Bronchial epithelial cell (primary cell): ENCODE measurements around the gene PLSCR5. TPM values are rescaled to one million over a fixed set of nuclear protein-coding genes. Genes with fewer than 3 reads are reported as not detected.

Experiments used
- DNase-seq: peaks from one replicate; pipeline ENCODE4 v3.0.0-alpha.2; 2010; ENCODE audit warnings: low read depth
- FAIRE-seq: peaks from 2 replicates; lab custom pipeline; 2011; peaks lifted over from hg19 to GRCh38; lab: Jason Lieb, UNC
- H3K27me3 ChIP-seq: 2 replicates; pipeline ENCODE4 v1.5.1; 2011; ENCODE audit warnings: low read length; ENCODE audit not compliant: control insufficient read depth, insufficient read depth
- H3K36me3 ChIP-seq: 2 replicates; pipeline ENCODE4 v1.5.1; 2011; ENCODE audit warnings: low read length; ENCODE audit not compliant: control insufficient read depth, insufficient read depth
- H3K4me3 ChIP-seq: 2 replicates; pipeline ENCODE4 v1.5.1; 2011; ENCODE audit warnings: mild to moderate bottlenecking, low read depth, low read length, control low read depth
- CTCF ChIP-seq: IDR thresholded peaks from 2 replicates; pipeline ENCODE4 v1.5.1; 2011; ENCODE audit warnings: mild to moderate bottlenecking, moderate library complexity, low read length, control low read depth, inconsistent platforms; ENCODE audit not compliant: insufficient read depth, severe bottlenecking
- total RNA-seq: library from RNA; depleted of rRNA; stranded (reverse); fragments of >200 nt; gene quantifications from 2 replicates; pipeline ENCODE4 v1.2.1, GENCODE V29; 2014

The PLSCR5 gene
- total RNA-seq, 1 donor from 2014 or later, result not detected

- Histone ChIP-seq H3K4me3 (no peak overlapping the region), H3K27me3 (no peaks in the 10 kb centered on the region), H3K36me3 (no peaks in the 10 kb centered on the region)
- FAIRE-seq (no peak), DNase-seq (no peak)
- no peak for TF ChIP-seq CTCF
Measured at GRCh38 chr3:146575636-146576035, 29.5 kb downstream of the PLSCR5 start.

- Histone ChIP-seq H3K4me3 (no peak overlapping the region), H3K27me3 (no peaks in the 10 kb centered on the region), H3K36me3 (no peaks in the 10 kb centered on the region)
- FAIRE-seq, result no peak
- no peak for TF ChIP-seq CTCF
- DNase-seq, result no peak
Measured at GRCh38 chr3:146574173-146574572, 31.0 kb downstream of the PLSCR5 start.

- DNase-seq, result no peak
- H3K27me3 ChIP-seq, result no peaks in the 10 kb centered on the region
- no peaks in the 10 kb centered on the region for H3K36me3 ChIP-seq
- TF ChIP-seq CTCF, result no peak
- FAIRE-seq, result no peak
- no peak overlapping the region for H3K4me3 ChIP-seq
Measured at GRCh38 chr3:146569314-146569713, 35.8 kb downstream of the PLSCR5 start.

GRCh38 chr3:146566138-146566537, 39.0 kb downstream of the PLSCR5 start:
- H3K27me3 ChIP-seq, result no peaks in the 10 kb centered on the region
- no peak for FAIRE-seq
- peak; percentile 26 for DNase-seq
- H3K4me3 ChIP-seq, result no peak overlapping the region
- no peak for TF ChIP-seq CTCF
- no peaks in the 10 kb centered on the region for H3K36me3 ChIP-seq

- H3K36me3 ChIP-seq, result no peaks in the 10 kb centered on the region
- no peak overlapping the region for H3K4me3 ChIP-seq
- no peak for DNase-seq
- no peak for FAIRE-seq
- TF ChIP-seq CTCF, result no peak
- H3K27me3 ChIP-seq, result no peaks in the 10 kb centered on the region
Measured at GRCh38 chr3:146561879-146562278, 43.3 kb downstream of the PLSCR5 start.

GRCh38 chr3:146561463-146561862, 43.7 kb downstream of the PLSCR5 start:
- Histone ChIP-seq H3K36me3 (no peaks in the 10 kb centered on the region), H3K4me3 (no peak overlapping the region), H3K27me3 (no peaks in the 10 kb centered on the region)
- DNase-seq (no peak), FAIRE-seq (no peak)
- TF ChIP-seq CTCF, result no peak
